ENCODE measurements around the gene ZBTB47.

The ZBTB47 gene

DNA sequence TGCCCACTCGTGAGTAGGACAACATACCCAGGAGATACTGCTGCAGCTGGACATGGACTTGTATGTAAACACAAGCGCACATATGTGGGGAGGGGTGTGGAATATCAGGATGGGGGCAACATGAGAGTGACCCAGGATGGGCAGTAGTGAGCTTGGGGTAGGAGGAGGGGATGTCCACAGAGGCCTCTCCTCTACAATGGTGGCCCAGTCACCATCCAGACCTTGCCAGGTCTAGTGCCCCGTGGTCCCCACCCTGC is 266 bp upstream of the ZBTB47 start:
- no peak for DNase-seq

DNA sequence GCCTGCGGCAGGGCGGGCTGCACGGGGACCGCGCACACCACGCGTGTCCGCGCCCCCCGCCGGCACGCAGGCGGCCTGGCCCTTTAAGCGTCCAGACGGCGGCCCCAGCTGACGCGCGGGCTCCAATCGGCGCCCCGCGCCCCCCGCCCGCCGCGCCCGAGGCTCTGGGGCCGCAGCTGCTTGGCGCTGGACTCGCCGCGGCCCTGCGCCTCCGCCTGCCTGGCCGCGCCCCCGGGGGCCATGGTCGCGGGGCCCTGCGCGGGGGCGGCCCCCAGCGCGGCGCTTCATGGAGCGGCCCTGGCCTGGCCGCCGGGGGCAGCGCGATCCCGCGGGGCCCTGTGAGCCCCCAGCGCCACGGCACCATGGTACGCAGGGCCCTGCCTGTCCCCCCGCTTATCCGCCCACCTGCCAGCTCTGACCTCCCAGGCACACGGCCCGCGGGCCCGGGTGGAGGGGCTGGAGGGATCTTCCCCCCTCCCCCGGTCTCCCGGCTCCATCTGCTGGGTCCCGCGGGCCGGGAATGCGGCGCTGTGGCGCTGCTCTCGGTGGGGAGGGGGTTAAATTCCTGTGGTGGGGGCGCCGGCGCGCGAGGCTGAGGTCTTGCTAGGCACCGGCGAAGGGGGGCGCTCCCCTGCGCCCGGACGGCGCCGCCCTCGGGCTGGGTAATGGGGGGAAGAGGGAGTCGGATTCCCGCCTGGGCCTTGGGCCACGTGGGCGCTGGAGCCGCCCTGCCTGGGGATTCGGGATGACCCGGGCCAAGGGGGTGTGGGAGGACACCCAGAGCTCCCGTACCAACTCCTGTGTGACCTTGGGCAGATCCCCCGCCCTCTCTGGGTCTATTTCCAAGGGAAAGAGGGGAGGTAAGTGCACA is 1.1 kb downstream of the ZBTB47 start:
- DNase-seq = no peak

DNA sequence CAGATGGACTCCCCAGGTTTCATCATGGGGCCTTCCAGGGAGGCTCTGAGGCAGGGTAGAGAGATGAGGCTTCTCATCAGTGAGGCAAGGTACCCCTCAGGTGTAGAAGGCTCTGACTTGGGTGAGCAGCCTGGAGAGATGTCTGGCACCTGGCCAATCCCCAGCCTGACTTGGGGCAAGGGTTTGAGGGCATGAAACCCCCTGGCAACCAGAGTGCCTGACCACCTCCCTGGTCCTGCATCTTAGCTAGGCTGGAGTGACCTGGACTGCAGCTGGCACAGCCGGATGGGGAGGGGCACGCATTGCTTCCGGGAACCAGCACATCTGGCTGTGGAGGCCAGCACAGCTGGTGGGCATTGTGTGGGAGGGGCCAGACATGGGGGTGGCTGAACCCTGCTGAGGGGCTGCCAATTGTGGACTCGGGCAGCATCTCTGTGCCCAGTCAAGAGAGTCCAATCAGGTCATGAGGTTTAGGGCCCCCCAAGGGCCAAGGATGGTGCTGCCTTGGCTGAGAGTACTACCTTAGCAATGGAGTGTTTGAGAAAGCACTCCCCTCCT is 1.9 kb downstream of the ZBTB47 start:
- no peak for DNase-seq

DNA sequence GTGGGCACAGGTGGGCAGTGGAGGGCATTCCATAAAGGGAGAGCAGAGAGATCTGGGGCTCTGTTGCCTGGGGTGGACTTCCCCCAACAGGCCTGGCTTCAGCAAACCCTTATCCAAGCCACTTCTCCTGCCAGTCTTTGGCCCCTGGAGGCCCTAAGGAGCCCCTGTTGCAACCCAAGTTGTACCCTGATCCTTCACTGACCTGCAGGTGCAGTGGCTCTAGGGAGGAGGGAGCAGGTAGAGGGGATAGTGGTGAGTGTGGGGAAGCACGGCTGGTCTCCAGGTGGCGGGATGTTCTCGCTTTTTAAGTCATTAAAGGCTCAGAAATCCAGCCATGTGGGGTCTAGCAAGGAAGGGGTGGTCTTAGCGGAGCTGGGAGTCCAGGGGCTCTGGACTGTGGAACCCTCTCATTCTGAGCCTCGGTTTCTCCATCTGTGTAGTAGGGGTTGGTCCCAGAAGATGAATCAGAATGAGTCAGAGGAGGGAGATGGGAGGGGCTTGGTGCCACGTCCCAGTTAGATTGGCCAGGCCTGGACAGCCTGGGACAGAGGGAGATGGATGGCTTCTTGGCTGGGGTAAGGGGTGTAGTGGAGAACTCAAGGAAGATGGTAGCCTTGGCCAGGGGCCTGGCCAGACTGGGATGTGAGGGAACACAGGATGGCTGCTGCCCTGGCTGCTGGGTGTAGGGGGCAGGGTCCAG is 2.6 kb downstream of the ZBTB47 start:
- no peak for DNase-seq

DNA sequence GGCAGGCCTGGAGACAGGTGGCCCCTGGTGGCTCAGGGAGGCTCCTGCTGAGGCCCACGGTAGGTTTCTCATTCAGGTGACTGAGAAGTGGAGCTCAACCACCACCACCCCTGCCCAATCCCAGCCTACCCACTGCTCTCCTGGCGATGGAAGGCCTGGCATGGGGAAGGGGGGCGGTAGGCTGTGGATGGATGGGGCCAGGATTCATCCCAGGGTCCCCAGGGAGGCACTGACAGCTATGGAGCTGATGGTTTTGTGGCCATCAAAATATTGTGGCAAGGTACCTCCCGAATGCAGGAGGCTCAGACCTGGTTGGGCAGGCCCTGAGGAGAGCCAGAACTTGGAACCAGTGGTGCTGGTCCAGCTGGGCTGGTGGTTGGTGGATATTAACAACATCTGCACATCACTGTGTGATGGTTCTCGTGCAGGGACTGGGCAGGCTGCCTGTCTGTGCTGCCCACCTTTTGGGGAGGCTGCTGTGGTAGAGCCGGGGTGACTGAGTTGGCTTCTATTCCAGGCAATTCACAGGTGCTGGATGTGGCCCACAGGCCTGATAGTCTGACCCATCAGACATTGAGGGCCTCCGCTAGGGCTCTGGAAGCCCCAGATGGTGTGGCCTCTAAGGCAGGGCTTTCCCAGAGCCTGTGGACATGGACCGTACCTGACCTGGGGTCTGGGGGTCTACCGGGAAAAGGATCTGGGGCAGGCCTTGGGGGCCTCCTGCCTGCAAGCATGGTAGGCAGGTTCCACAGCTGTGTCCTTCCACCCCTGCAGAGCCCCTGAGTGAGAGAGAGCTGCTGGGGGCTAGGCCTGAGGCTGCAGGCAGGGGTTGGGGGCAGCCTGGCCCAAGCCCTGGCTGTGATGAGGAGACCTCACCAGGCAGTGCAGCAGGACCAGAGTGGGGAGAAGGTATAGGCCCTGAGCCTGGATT is 3.4 kb downstream of the ZBTB47 start:
- no peak for DNase-seq

DNA sequence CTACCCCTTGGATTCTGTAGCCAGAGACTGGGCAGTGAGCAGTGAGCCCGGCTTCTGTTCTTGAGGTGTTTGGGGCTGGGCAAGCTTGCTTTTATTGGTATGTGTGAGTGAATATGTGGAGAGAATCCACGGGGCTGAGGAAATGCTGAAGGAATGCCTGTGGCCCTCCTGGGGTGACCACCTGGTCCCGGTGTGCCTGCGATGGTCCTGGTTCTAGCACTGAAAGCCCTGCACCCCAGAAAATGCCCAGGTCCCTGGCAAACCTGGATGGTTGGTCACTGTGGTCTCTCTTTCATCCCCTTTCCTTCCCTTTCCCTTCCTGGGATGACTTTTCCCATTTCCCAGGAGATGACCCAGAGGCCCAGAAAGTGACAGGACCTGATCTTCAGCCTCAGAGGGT is 4.2 kb downstream of the ZBTB47 start:
- DNase-seq = no peak

DNA sequence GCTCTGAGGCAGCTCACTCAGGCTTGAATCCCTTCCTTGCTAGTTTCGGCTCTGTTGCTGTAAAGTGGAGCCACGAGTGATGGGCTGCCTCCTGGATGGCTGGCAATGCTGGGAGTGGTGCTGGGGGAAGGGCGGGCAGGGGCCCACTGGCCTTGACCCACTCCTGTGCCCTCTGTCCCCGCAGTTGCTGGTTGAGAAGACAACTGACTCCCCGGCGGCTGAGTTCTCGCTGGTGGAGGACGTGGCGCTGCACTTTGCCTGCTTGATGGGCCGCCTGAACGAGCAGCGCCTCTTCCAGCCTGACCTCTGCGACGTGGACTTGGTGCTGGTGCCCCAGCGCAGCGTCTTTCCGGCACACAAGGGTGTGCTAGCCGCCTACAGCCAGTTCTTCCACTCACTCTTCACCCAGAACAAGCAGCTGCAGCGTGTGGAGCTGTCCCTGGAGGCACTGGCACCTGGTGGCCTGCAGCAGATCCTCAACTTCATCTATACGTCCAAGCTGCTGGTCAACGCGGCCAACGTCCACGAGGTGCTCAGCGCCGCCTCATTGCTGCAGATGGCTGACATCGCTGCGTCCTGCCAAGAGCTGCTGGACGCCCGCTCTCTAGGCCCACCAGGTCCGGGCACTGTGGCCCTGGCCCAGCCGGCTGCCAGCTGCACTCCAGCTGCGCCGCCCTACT is 4.7 kb downstream of the ZBTB47 start:
- no peak for DNase-seq

DNA sequence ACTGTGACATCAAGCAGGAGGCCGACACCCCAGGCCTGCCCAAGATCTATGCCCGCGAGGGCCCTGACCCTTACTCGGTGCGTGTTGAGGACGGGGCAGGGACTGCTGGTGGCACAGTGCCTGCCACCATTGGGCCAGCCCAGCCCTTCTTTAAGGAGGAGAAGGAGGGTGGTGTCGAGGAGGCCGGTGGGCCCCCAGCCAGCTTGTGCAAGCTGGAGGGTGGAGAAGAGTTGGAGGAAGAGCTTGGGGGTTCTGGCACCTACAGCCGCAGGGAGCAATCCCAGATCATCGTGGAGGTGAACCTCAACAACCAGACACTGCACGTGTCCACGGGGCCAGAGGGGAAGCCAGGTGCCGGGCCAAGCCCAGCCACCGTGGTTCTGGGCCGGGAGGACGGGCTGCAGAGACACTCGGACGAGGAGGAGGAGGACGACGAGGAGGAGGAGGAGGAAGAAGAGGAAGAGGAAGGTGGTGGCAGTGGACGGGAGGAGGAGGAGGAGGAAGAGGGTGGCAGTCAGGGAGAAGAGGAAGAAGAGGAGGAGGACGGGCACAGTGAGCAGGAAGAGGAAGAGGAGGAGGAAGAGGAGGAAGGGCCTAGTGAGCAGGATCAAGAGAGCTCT is 5.4 kb downstream of the ZBTB47 start:
- no peak for DNase-seq

DNA sequence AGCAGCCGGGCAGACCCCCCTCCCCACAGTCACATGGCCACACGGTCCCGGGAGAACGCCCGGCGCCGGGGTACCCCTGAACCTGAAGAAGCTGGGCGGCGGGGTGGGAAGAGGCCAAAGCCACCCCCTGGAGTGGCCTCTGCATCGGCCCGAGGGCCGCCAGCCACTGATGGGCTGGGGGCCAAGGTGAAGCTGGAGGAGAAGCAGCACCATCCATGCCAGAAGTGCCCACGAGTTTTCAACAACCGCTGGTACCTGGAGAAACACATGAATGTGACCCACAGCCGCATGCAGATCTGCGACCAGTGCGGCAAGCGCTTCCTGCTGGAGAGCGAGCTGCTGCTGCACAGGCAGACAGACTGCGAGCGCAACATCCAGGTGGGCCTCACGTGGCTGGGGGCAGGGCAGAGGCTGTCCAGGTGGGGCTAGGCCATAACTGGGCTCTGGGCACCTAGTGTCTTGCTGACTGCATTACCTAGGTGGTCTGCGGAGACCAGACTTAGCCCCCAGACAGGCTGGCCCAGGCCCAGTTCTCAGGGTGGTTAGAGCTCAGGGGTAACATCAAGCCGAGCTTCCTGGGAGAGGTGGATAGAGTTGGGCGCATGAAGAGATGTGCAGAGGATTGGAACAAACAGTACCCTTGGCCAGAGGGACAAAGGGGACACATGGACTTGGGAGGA is 6.1 kb downstream of the ZBTB47 start:
- DNase-seq = no peak

DNA sequence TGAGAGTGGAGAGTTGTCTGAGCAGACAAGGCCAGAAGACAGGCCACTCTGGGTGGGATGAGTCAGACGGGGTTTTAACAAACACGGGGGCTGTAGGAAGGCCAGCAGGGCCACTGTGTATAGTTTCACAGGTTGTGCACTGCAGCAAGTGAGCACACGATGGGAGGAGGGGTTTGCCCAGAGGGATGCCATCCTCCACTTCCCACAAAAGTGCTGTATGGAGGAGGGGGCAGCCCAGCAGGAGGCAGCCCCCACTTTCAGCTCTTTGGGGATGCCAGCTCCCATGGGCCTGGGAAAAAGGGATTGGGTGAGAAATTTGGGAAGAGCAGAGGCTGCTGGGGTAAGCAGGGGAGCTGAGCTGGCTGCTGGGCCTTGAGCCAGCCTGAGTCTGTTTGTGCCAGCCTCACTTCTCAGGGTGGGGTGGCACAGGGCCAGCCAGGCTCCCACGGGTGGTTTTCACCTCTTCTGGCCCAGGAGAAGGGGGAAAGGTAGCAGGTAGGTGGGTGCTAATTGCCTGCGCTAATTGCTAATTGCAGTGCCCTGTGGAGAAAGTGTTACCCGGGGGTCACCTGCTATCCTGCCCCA is 6.7 kb downstream of the ZBTB47 start:
- no peak for DNase-seq

DNA sequence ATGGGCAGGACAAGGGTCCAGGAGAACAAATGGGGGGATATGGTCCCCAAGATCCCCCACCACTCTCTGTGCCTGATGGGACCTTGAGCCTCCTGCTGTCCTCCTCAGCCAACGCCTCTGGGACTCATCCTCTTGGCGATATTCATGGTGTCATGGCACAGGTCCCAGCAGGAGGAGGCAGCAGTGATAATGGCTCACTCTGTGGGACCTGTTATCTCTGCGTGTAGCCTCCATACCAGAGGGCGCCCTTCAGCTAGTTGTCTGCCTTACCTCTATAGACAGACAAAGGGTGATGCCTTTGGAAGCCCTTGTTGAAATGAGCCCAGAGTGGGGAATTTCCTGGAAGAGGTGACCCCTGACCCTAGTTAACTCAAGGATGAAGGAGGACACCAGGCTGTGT is 7.4 kb downstream of the ZBTB47 start:
- peak; percentile 10 for DNase-seq

DNA sequence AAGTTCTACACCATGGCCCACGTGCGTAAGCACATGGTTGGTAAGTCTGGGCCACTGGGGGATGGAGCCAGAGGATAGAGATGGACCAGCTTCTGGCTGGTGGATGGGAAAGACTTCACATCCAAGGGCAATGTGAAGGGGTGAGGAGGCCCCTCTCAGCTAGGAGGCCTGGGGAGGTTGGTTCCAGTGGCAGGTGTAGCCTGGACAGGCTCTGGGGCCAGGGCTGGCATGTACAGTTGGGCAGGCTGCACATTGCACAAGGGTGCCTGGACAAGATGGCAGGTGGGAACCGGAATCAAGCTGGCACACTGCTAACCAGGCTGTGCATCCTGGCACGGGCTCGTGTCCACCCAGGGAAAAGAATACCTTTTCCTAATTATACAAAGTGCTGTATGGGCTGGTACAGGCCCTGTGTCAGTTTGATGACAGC is 8.1 kb downstream of the ZBTB47 start:
- DNase-seq = no peak

DNA sequence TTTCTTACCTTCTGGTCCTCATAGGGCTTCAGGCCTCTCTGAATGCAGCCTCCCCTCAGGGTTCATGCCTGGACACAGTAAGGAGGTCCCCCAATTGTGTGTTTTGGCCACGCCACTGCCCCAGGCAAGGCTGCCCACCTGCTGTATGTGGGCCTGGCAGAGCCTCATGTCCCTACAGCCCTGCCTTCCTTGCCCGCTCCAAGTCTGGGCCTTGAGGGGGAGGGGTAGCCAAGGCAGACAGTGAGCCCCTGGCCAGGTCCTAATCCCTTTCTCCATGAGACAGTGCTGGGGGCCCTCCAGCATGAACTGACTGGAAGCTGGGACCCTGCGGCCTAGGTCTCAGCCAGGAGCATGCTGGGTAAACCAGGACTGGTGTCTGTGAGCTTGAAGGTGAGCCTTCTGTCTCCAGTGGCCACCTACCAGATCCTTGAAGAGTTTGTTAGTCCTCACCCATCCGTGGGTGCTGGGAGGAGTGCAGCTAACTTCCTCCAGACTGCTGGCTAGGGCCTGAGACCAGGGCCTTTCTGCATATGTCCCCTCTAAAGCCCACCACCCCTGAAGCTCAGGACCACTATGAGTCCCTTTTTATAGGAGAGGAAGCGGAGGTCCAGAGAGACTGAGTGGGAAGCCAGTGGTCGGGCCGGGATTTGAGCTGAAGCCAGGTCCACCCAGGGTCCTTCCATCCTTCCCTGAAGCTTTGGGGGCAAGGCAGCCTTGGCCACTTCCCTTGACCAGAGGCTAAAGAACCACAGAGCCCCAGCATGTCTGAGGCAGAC is 8.7 kb downstream of the ZBTB47 start:
- DNase-seq = no peak

DNA sequence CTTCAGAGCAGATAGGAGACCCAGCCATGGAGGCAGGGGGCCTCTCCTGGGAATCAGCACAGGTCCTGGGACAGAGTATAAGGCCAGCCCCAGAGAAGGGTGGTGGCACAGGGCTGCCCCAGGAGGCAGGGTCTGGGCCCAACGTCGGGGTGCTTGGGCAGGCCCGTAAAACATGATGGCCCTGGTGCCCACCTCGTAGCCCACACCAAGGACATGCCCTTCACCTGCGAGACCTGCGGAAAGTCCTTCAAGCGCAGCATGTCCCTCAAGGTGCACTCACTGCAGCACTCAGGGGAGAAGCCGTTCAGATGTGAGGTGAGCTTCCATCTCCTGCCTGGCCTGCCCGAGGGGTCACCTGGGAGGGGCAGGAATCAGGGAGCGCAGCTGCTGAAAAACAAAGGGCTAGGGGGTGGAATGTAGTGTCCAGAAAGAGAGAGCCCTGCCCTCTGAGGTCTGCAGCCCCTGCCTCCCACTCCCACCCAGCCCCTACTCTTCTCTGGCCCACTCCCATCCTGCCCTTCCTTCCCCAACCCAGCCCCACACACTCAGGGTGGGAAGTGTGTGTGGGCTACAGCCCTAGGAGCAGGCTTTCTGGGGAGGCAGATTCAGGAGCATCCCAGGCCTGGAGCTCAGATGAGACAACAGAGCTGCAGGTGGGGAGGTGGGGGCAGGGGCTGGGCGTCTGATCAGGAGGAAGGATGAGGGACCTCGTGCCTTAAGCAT is 9.5 kb downstream of the ZBTB47 start:
- no peak for DNase-seq

DNA sequence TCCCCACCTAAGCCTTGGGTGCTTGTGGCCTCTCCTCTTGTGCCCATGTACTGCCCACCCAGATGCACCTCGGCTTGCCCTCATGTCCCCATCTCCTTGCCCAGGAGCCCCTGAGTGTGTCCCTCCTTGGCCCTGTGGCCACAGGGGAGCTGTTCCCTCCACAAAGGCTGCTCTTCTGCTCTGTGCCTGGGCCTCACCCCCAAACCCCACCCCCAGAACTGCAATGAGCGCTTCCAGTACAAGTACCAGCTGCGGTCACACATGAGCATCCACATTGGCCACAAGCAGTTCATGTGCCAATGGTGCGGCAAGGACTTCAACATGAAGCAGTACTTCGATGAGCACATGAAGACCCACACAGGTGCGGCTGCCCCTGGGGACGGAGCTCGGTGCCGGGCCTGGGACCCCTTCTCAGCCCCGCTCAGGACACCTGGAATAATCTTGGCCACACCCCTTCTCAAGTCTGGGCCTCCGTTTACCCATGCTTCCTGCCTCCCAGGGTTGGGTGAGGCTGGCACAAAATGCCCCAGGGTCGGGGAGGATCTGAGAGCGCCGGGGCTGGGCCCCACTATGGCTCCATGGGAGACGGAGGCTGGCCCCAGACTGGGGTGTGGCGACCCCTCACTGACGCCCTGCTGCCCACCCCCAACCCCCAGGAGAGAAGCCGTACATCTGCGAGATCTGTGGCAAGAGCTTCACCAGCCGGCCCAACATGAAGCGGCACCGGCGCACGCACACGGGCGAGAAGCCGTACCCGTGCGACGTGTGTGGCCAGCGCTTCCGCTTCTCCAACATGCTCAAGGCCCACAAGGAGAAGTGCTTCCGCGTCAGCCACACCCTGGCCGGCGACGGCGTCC is 10.3 kb downstream of the ZBTB47 start:
- DNase-seq = no peak

DNA sequence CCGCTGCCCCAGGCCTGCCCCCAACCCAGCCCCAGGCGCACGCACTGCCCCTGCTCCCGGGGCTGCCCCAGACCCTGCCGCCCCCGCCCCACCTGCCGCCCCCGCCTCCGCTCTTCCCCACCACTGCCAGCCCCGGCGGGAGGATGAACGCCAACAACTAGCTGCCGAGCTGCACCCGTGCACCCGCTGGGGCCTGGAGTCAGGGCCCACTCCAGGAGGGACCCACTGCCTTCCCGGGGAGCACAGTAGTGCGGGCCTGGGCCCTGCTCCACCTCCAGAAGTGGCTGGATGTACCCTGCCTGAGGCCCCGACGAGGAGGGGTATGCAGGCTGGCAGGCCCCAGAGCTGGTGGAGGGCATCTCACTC is 10.9 kb downstream of the ZBTB47 start:
- DNase-seq = no peak

DNA sequence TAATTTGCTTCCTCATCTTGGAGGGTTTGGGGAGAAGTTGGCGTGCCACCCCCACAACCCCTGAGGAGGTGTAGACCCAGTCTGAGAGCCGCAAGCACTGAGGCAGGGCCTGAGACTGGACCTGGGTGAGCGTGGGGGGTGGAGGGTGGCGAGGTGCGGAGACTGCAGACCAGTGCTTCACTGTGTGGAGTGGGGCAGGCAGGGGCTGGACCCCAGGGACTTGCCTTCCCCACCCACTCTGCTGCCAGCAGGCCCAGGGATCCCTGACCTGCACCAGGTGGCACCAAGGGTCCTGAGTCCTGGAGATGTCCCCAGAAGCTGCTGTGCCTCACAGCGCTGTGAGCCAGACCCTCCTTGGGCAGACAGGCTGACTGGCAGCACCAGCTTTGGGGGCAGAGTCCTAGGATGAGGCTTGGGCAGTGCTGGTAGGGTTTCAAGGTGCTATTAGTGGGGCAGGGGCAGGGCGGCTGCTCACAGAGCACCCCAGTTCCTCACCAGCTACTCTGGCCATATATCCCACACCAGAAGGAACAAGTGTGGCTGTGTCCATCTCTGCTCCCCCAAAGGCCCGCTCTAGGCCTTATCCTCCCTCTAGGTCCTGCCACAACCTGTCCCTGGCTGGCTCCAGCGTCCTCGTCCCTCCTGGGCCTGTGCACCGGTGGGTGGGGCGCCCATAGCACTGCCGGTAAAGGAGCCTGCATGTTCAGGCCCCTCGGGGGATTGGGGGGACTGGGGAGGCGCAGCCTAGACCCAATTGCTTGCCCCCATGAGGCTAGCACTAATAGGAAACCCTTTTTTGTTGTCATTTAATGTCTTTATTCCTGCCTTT is 11.8 kb downstream of the ZBTB47 start:
- DNase-seq = no peak

DNA sequence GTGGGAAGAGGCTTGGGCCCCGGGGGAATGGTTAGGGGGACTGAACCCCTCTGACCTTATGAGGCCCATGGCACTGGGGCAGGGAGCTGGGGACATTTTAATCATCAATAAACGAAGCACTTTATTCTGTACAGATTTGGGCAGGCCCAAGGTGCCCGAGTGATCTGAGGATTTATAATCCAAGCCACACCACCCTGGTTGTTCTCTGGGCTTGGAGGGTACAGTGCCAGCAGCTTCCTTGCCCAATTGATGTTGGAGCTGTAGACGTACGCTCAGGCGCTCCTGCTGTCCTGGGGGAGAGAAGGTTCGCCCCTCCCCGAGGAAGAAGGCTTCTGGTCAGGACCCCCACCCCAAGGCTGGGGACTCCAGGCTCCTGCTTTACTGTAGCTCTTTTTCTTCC is 12.5 kb downstream of the ZBTB47 start:
- DNase-seq = no peak
